Fibroblast of skin of left quadriceps (primary cell): ENCODE results near the gene HECW1.

Source experiments
- DNase-seq, 2 experiments: peaks; one replicate each; pipeline ENCODE4 v3.0.0-alpha.2; 2013; ENCODE audit warnings: low read depth in 2 of 2

Gene HECW1

DNA sequence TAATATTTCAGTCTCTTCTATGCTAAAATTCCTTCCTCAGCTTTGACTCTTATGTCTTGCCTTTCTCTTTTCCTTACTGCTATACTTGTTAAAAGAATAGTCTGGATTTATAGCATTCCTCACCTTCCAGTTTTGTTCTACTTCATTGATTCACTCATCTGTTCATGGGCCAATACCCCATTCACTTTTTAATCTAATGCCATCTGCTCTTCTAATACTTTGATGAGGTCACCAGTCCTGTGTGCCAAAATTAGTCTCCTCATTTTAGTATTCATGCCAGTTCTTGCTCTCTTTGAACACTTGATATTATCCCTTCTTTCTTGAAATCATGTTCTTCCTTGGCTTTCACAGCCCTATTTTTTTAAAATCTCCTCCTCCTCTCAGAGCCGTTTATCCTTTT is 489.8 kb downstream of the HECW1 start:
- DNase-seq: no peak

- no peak for DNase-seq
Measured at GRCh38 chr7:43604251-43604650, 491.8 kb downstream of the HECW1 start.

- no peak for DNase-seq
Measured at GRCh38 chr7:43609097-43609496, 496.6 kb downstream of the HECW1 start.

DNA sequence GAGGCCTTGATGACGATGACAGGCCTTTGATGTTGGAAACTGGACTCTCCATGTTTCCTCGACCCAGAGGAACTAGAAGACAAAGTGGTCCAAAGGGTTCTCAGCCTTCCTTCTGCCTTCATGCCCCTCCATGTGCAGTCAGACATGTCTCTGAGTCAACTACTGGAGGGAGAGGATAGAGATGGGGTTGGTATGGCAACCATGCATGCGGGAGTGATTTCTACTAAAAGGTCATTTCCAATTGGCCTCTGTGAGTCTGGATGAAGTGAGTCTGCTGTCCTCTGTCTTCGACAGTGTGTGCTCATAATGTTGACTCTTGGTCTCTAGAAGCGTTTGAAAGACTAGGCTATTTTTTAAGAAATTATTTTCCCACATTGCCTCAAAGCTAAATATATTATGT is 499.7 kb downstream of the HECW1 start:
- no peak for DNase-seq

DNA sequence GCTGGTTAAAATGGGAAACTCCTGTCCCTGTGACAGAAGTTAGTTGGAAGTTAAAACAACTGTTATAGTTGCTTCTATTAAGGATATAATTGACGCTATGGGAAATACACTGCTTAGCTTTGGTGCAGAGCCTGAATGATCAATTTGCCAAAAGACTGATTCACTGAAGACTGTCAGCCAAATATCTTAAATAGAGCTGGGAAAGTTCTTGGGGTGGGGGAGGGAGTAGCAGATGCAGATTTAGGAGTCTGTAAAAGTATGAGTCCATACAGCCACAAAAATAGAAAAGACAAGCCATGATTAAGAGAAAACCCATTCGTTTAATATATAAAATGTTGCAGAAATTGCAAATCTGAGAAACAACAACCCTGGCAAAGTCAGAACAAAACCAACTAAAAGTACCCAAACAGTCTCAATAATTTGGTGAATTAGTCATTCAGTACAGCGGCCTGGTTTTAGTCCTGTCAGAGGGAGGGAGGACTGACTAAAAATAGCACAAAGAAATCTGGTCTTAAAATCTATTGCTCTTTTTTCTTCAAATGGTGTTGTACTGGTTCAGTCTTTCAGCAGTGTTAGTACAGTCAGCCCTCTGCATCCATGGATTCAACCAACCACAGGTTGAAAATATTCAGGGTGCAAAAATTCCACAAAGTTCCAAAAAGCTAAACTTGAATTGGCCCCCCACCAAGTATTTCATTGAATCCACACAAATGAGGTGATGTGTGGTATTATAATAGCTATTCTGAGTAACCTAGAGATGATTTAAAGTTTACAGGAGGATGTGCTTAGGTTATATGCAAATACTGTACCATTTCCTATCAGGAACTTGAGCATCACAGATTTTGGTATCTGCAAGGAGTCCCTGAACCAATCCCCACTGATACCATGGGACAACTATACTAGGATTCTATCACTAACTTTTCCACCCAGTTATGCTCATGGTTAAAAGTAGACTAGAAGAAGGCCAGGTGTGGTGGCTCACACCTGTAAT is 500.4 kb downstream of the HECW1 start:
- peak; percentile 33 to 44 for DNase-seq
